WTC11 (cell line): ENCODE results near the gene MYORG. TPM values are rescaled to one million over a fixed set of nuclear protein-coding genes. Genes with fewer than 3 reads are reported as not detected.

Experiments
- ATAC-seq: fragments of 200-7000 bp; cut with Tn5 transposase; 2 replicates; pipeline ENCODE4 v1.10.0; 2021; ENCODE audit warnings: mild to moderate bottlenecking, moderate library complexity
- CTCF ChIA-PET: fragments of 300-600 bp; sonication (Branson Sonifier 250); formaldehyde crosslinking; loops from one replicate; lab custom pipeline; 2021; ENCODE audit warnings: antibody characterized with exemption; lab: Charles Lee
- POLR2A ChIA-PET: fragments of 350-600 bp; sonication (Branson Sonifier 250); formaldehyde crosslinking; loops from one replicate; lab custom pipeline; 2021; ENCODE audit warnings: antibody characterized with exemption; lab: Charles Lee
- DNase-seq: peaks from one replicate; pipeline ENCODE4 v3.0.0; 2021; ENCODE audit warnings: low spot score
- H3K27ac Mint-ChIP-seq: 2 replicates; pipeline ENCODE4 v1.8.0; 2021; ENCODE audit warnings: mixed read lengths
- H3K27me3 Mint-ChIP-seq: 2 replicates; pipeline ENCODE4 v1.8.0; 2021; ENCODE audit warnings: low read depth, mild to moderate bottlenecking, moderate library complexity, mixed read lengths
- H3K36me3 Mint-ChIP-seq: 2 replicates; pipeline ENCODE4 v1.8.0; 2021; ENCODE audit warnings: mixed read lengths
- H3K4me1 Mint-ChIP-seq: 2 replicates; pipeline ENCODE4 v1.8.0; 2022; ENCODE audit warnings: mixed read lengths
- H3K4me3 Mint-ChIP-seq: 2 replicates; pipeline ENCODE4 v1.8.0; 2021; ENCODE audit warnings: mild to moderate bottlenecking, moderate library complexity, mixed read lengths
- H3K9me3 Mint-ChIP-seq: 2 replicates; pipeline ENCODE4 v1.8.0; 2021; ENCODE audit warnings: mixed read lengths
- CREB1 ChIP-seq: sonication (generic); formaldehyde crosslinking; IDR thresholded peaks from 2 replicates; pipeline ENCODE4 v1.8.0; 2023; ENCODE audit warnings: mild to moderate bottlenecking, missing genetic modification reagents
- GTF2I ChIP-seq: fragments of 250-450 bp; sonication (Bioruptor Pico); conservative IDR thresholded peaks from 2 replicates; pipeline ENCODE4 v1.4.0; 2021; ENCODE audit warnings: mild to moderate bottlenecking
- HMGA2 ChIP-seq: fragments of 250-450 bp; sonication (Bioruptor Pico); IDR thresholded peaks from 2 replicates; pipeline ENCODE4 v1.4.0; 2021; ENCODE audit warnings: mild to moderate bottlenecking, moderate library complexity
- RORB ChIP-seq: fragments of 250-450 bp; sonication (Bioruptor Pico); IDR thresholded peaks from 2 replicates; pipeline ENCODE4 v1.9.0; 2021; ENCODE audit warnings: mild to moderate bottlenecking
- ZBTB21 ChIP-seq: sonication (generic); formaldehyde crosslinking; IDR thresholded peaks from 2 replicates; pipeline ENCODE4 v1.8.1; 2023; ENCODE audit warnings: mild to moderate bottlenecking, missing genetic modification reagents, borderline replicate concordance
- ZNF671 ChIP-seq: fragments of 250-450 bp; sonication (Bioruptor Pico); IDR thresholded peaks from 2 replicates; pipeline ENCODE4 v1.8.0; 2021; ENCODE audit warnings: mild to moderate bottlenecking
- total RNA-seq: library from RNA; stranded (reverse); gene quantifications from 3 replicates; pipeline ENCODE4 v1.2.3, GENCODE V29; 2021
- TF ChIP-seq, protein P1 (sequence below): sonication (generic); formaldehyde crosslinking; IDR thresholded peaks from 2 replicates; pipeline ENCODE4 v1.8.0; 2023; ENCODE audit warnings: missing genetic modification reagents, mild to moderate bottlenecking, borderline replicate concordance
- TF ChIP-seq, protein P2 (sequence below): fragments of 200-600 bp; IDR thresholded peaks from 2 replicates; pipeline ENCODE4 v1.8.0; 2022; ENCODE audit warnings: antibody characterized with exemption
- TF ChIP-seq, protein P3 (sequence below): sonication (generic); formaldehyde crosslinking; IDR thresholded peaks from 2 replicates; pipeline ENCODE4 v1.8.1; 2023; ENCODE audit warnings: mild to moderate bottlenecking, missing genetic modification reagents, moderate library complexity
- TF ChIP-seq, protein P4 (sequence below): sonication (generic); formaldehyde crosslinking; IDR thresholded peaks from 2 replicates; pipeline ENCODE4 v1.8.1; 2022; ENCODE audit warnings: missing genetic modification reagents, borderline replicate concordance
- TF ChIP-seq, protein P5 (sequence below): fragments of 250-450 bp; sonication (Bioruptor Pico); IDR thresholded peaks from 2 replicates; pipeline ENCODE4 v1.9.0; 2021; ENCODE audit warnings: mild to moderate bottlenecking
- TF ChIP-seq, protein P6 (sequence below): sonication (generic); formaldehyde crosslinking; IDR thresholded peaks from 2 replicates; pipeline ENCODE4 v1.8.0; 2023; ENCODE audit warnings: missing genetic modification reagents

Gene MYORG
- total RNA-seq, 1 experiment from 2014 or later, result 18.9 TPM

DNA sequence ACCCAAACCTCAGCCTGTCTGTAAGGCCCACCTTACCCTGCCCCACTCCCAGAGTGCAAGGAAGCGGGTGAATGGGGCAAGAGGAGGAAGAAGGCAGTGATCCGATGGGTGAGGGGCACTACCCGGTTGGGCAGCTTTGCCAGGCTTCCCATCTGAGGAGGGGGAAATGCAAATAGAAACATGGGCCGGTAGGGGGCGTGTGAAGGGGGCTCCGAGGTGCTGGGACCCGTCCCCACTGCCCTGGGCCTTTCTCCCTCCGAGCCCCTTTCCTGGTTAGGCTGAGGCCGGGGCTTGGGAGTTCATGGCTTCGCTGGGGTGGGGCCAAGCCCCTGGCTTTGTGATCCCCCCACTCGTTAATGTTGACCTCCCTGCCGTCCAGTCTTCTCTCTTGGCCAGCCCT, 23.6 kb upstream of the MYORG start:
- peak; percentile 81 for ATAC-seq
- ChIA-PET POLR2A (no interaction called here), CTCF (interaction anchor here (0.6 to 2.4 kb wide), 19 partner anchors 9 to 204 kb away, joined by 3 to 13 read pairs (median 5); no protein-coding TSS in a partner anchor)
- Mint-ChIP-seq H3K27me3 (no peaks in the 10 kb centered on the region), H3K27ac (no peak overlapping the region), H3K9me3 (no peaks in the 10 kb centered on the region), H3K4me1 (no peaks in the 10 kb centered on the region), H3K36me3 (no peaks in the 10 kb centered on the region), H3K4me3 (no peak overlapping the region)
- TF ChIP-seq, protein P1, sequence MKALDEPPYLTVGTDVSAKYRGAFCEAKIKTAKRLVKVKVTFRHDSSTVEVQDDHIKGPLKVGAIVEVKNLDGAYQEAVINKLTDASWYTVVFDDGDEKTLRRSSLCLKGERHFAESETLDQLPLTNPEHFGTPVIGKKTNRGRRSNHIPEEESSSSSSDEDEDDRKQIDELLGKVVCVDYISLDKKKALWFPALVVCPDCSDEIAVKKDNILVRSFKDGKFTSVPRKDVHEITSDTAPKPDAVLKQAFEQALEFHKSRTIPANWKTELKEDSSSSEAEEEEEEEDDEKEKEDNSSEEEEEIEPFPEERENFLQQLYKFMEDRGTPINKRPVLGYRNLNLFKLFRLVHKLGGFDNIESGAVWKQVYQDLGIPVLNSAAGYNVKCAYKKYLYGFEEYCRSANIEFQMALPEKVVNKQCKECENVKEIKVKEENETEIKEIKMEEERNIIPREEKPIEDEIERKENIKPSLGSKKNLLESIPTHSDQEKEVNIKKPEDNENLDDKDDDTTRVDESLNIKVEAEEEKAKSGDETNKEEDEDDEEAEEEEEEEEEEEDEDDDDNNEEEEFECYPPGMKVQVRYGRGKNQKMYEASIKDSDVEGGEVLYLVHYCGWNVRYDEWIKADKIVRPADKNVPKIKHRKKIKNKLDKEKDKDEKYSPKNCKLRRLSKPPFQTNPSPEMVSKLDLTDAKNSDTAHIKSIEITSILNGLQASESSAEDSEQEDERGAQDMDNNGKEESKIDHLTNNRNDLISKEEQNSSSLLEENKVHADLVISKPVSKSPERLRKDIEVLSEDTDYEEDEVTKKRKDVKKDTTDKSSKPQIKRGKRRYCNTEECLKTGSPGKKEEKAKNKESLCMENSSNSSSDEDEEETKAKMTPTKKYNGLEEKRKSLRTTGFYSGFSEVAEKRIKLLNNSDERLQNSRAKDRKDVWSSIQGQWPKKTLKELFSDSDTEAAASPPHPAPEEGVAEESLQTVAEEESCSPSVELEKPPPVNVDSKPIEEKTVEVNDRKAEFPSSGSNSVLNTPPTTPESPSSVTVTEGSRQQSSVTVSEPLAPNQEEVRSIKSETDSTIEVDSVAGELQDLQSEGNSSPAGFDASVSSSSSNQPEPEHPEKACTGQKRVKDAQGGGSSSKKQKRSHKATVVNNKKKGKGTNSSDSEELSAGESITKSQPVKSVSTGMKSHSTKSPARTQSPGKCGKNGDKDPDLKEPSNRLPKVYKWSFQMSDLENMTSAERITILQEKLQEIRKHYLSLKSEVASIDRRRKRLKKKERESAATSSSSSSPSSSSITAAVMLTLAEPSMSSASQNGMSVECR (CRISPR knock-in tag), result no peak
- no peak for TF ChIP-seq HMGA2 (CRISPR knock-in tag)
- TF ChIP-seq, protein P2, sequence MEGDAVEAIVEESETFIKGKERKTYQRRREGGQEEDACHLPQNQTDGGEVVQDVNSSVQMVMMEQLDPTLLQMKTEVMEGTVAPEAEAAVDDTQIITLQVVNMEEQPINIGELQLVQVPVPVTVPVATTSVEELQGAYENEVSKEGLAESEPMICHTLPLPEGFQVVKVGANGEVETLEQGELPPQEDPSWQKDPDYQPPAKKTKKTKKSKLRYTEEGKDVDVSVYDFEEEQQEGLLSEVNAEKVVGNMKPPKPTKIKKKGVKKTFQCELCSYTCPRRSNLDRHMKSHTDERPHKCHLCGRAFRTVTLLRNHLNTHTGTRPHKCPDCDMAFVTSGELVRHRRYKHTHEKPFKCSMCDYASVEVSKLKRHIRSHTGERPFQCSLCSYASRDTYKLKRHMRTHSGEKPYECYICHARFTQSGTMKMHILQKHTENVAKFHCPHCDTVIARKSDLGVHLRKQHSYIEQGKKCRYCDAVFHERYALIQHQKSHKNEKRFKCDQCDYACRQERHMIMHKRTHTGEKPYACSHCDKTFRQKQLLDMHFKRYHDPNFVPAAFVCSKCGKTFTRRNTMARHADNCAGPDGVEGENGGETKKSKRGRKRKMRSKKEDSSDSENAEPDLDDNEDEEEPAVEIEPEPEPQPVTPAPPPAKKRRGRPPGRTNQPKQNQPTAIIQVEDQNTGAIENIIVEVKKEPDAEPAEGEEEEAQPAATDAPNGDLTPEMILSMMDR, result peak; percentile 53; the same call in 1 of the 2 replicates
- TF ChIP-seq, protein P3, sequence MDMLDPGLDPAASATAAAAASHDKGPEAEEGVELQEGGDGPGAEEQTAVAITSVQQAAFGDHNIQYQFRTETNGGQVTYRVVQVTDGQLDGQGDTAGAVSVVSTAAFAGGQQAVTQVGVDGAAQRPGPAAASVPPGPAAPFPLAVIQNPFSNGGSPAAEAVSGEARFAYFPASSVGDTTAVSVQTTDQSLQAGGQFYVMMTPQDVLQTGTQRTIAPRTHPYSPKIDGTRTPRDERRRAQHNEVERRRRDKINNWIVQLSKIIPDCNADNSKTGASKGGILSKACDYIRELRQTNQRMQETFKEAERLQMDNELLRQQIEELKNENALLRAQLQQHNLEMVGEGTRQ, result no peak
- no peak for TF ChIP-seq ZNF671 (CRISPR knock-in tag)
- TF ChIP-seq RORB (CRISPR knock-in tag), result no peak
- DNase-seq, result peak; percentile 64

DNA sequence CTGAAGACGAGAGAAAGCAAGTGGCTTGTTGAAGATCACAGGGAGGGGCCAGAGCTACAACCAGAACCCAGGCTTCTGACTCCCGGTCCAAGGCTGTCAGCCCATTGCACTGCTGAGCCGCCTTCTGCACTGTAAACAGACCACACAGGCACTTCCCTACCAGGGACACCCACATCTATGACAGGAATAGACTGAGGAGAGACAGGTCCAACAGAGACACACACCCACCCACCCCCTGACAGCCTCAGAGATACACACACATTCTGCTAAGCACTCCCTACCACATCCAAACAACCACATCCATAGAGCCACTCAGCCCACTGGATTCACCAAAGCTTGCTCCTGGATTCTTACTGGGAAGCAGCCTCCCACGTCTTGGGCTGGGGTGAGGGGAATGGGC, 23.0 kb upstream of the MYORG start:
- TF ChIP-seq CREB1 (CRISPR knock-in tag), result no peak
- TF ChIP-seq, protein P4, sequence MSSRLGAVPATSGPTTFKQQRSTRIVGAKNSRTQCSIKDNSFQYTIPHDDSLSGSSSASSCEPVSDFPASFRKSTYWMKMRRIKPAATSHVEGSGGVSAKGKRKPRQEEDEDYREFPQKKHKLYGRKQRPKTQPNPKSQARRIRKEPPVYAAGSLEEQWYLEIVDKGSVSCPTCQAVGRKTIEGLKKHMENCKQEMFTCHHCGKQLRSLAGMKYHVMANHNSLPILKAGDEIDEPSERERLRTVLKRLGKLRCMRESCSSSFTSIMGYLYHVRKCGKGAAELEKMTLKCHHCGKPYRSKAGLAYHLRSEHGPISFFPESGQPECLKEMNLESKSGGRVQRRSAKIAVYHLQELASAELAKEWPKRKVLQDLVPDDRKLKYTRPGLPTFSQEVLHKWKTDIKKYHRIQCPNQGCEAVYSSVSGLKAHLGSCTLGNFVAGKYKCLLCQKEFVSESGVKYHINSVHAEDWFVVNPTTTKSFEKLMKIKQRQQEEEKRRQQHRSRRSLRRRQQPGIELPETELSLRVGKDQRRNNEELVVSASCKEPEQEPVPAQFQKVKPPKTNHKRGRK (CRISPR knock-in tag), result no peak
- TF ChIP-seq ZBTB21 (CRISPR knock-in tag), result no peak
- TF ChIP-seq, protein P5, sequence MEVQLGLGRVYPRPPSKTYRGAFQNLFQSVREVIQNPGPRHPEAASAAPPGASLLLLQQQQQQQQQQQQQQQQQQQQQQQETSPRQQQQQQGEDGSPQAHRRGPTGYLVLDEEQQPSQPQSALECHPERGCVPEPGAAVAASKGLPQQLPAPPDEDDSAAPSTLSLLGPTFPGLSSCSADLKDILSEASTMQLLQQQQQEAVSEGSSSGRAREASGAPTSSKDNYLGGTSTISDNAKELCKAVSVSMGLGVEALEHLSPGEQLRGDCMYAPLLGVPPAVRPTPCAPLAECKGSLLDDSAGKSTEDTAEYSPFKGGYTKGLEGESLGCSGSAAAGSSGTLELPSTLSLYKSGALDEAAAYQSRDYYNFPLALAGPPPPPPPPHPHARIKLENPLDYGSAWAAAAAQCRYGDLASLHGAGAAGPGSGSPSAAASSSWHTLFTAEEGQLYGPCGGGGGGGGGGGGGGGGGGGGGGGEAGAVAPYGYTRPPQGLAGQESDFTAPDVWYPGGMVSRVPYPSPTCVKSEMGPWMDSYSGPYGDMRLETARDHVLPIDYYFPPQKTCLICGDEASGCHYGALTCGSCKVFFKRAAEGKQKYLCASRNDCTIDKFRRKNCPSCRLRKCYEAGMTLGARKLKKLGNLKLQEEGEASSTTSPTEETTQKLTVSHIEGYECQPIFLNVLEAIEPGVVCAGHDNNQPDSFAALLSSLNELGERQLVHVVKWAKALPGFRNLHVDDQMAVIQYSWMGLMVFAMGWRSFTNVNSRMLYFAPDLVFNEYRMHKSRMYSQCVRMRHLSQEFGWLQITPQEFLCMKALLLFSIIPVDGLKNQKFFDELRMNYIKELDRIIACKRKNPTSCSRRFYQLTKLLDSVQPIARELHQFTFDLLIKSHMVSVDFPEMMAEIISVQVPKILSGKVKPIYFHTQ (CRISPR knock-in tag), result no peak
- TF ChIP-seq, protein P6, sequence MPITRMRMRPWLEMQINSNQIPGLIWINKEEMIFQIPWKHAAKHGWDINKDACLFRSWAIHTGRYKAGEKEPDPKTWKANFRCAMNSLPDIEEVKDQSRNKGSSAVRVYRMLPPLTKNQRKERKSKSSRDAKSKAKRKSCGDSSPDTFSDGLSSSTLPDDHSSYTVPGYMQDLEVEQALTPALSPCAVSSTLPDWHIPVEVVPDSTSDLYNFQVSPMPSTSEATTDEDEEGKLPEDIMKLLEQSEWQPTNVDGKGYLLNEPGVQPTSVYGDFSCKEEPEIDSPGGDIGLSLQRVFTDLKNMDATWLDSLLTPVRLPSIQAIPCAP (CRISPR knock-in tag), result no peak
- no peak for TF ChIP-seq GTF2I
- no peaks in the 10 kb centered on the region for H3K4me1 Mint-ChIP-seq
- DNase-seq, result no peak
- H3K27ac Mint-ChIP-seq, result no peak overlapping the region
- no peaks in the 10 kb centered on the region for H3K27me3 Mint-ChIP-seq
- H3K36me3 Mint-ChIP-seq, result no peaks in the 10 kb centered on the region
- ChIA-PET CTCF (interaction anchor here (0.6 to 2.4 kb wide), 19 partner anchors 10 to 770 kb away, joined by 3 to 13 read pairs (median 5); no protein-coding TSS in a partner anchor), POLR2A (no interaction called here)
- no peak overlapping the region for H3K4me3 Mint-ChIP-seq
- no peak for ATAC-seq
- no peaks in the 10 kb centered on the region for H3K9me3 Mint-ChIP-seq
